ENCODE results near the gene DSE.

DSE gene

GRCh38 chr6:116351101-116351500 is 19.6 kb upstream of the DSE start:
- TF ChIP-seq CTCF (conservative IDR thresholded peaks at IDR 0.05; ENCODE audit: control insufficient read depth, insufficient read depth, low read depth, low read length): no peak
- H3K4me3 ChIP-seq (ENCODE audit: control insufficient read depth, low read depth, low read length): no peak overlapping the region
- DNase-seq (ENCODE audit: low read depth): no peak

- H3K4me3 ChIP-seq (ENCODE audit: control insufficient read depth, low read depth, low read length): no peak overlapping the region
- peak; percentile 69 for DNase-seq (ENCODE audit: low read depth)
- no peak for TF ChIP-seq CTCF (conservative IDR thresholded peaks at IDR 0.05; ENCODE audit: control insufficient read depth, insufficient read depth, low read depth, low read length)
These were observed 18.0 kb upstream of the DSE start for GRCh38 chr6:116352515-116353471.

GRCh38 chr6:116354236-116354635 is 16.5 kb upstream of the DSE start:
- peak; percentile 4 for DNase-seq (ENCODE audit: low read depth)
- TF ChIP-seq CTCF (conservative IDR thresholded peaks at IDR 0.05; ENCODE audit: control insufficient read depth, insufficient read depth, low read depth, low read length): no peak
- H3K4me3 ChIP-seq (ENCODE audit: control insufficient read depth, low read depth, low read length): no peak overlapping the region

GRCh38 chr6:116355796-116356195 is 15.0 kb upstream of the DSE start:
- TF ChIP-seq CTCF (conservative IDR thresholded peaks at IDR 0.05; ENCODE audit: control insufficient read depth, insufficient read depth, low read depth, low read length): no peak
- no peak for DNase-seq (ENCODE audit: low read depth)
- H3K4me3 ChIP-seq (ENCODE audit: control insufficient read depth, low read depth, low read length): no peak overlapping the region

GRCh38 chr6:116359131-116359530 is 11.6 kb upstream of the DSE start:
- TF ChIP-seq CTCF (conservative IDR thresholded peaks at IDR 0.05; ENCODE audit: control insufficient read depth, insufficient read depth, low read depth, low read length): no peak
- no peak overlapping the region for H3K4me3 ChIP-seq (ENCODE audit: control insufficient read depth, low read depth, low read length)
- no peak for DNase-seq (ENCODE audit: low read depth)

GRCh38 chr6:116359835-116360234 is 10.9 kb upstream of the DSE start:
- no peak overlapping the region for H3K4me3 ChIP-seq (ENCODE audit: control insufficient read depth, low read depth, low read length)
- TF ChIP-seq CTCF (conservative IDR thresholded peaks at IDR 0.05; ENCODE audit: control insufficient read depth, insufficient read depth, low read depth, low read length): no peak
- DNase-seq (ENCODE audit: low read depth): no peak
